Activated CD8-positive, alpha-beta memory T cell treated with anti-CD3 and anti-CD28 coated beads, Interleukin-2, amount 50 U/mL, for 24 hours (primary cell): Measurements from ENCODE around the gene LRRC72.
"Not testable (repeated sequence)": the region's sequence is repeated elsewhere in the genome, so short reads cannot be mapped to it uniquely, and the experiment has no call there.

ENCODE experiments used
- DNase-seq: peaks from one replicate; pipeline ENCODE4 v3.0.0-alpha.2; 2020; ENCODE audit errors: extremely low read depth

The LRRC72 gene

GRCh38 chr7:16528520-16528919 lies 1.9 kb downstream of the LRRC72 start:
- no peak for DNase-seq

GRCh38 chr7:16529697-16530096 lies 3.1 kb downstream of the LRRC72 start:
- DNase-seq, result no peak

DNA sequence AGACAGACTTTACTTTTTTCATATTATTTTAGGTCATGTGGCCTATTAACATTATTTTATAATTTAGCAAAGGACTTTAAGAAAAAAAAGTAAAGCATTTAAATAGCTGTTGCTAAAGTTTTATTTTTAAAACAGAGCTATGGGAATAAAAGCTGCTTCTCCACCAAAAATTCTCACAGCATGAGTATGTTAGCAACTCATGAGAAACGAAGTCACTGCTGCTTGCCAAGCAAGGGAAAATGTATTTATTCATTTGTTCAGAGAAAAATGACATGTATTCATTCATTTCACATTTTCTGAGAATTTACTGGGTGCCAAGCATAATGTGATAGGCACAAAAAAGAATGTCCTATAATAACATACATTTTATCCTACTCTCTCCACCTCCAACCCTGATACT lies 5.1 kb downstream of the LRRC72 start:
- DNase-seq, result no peak

- no peak for DNase-seq
Observed at GRCh38 chr7:16532272-16532671, 5.6 kb downstream of the LRRC72 start.

- no peak for DNase-seq
Observed at GRCh38 chr7:16535500-16535899, 8.9 kb downstream of the LRRC72 start.

DNA sequence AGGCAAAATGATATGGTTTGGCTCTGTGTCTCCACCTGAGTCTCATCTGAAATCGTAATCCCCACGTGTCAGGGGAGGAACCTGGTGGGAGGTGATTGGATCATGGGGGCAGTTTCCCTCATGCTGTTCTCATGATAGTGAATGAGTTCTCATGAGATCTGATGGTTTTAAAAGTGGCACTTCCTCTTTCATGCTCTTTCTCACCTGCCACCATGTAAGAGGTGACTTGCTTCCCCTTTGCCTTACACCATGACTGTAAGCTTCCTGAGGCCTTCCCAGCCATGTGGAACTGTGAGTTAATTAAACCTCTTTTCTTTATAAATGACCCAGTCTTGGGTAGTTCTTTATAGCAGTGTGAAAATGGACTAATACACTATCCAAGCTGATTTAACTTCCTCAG lies 13.9 kb downstream of the LRRC72 start:
- not testable (repeated sequence) for DNase-seq

GRCh38 chr7:16542401-16542800 lies 15.8 kb downstream of the LRRC72 start:
- DNase-seq, result no peak

DNA sequence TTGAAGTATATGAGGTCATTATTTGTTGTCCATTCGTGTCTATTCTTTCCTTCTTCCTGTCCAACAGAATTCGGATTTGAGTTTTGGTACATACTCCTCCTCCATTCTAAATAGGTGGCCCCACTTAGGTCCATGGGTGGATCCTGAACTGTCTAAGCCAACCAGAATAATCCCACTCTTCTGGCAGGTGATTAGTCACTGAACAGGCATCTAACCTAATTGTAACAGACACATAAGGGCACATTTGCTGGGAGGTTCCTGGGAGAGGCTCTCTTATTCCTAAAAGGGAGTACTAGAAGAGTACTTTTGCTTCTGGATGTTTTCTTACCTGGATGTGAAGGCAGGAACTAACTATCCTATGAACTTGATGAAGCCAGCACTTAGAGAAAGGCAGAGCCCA lies 16.8 kb downstream of the LRRC72 start:
- DNase-seq, result no peak

GRCh38 chr7:16546921-16547505 lies 20.4 kb downstream of the LRRC72 start:
- DNase-seq, result no peak

- no peak for DNase-seq
Observed at GRCh38 chr7:16548428-16548827, 21.8 kb downstream of the LRRC72 start.

- no peak for DNase-seq
Observed at GRCh38 chr7:16550671-16551070, 24.0 kb downstream of the LRRC72 start.

DNA sequence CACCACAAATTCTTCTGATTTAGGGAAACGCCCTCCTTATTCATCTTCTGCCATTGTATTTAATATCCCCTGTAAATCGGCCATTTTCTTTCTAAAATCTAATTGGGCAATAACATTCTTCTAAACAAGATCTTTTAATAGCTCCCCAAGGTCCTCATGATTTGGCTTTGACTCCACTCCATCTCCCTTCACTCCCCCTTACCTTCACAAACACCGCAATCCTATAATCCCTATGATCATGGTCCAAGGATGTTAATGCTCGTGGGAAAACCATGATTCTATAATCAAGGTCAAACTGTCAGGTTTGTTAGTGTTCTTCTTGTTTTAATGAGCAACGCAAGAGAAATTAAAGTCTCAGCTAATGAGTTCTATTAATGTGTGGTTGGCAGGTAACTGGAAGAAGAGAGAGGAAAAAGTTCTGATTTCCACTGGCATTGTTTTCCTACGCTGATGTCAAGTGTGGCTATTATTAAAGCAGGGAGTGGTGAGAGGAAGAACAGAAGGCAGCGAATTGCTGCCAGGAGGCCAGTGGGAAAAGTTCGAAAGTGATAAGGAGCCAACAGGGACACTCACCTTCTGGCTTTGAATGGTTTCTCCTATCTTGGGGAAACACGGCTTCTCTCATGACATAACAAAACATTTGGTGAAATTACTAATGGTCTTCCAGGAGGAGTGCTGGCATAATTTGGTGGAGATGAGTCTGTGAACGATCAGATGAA lies 28.1 kb downstream of the LRRC72 start:
- no peak for DNase-seq

- DNase-seq, result no peak
Observed at GRCh38 chr7:16556359-16556758, 29.7 kb downstream of the LRRC72 start.

GRCh38 chr7:16558761-16559302 lies 32.2 kb downstream of the LRRC72 start:
- DNase-seq, result no peak

DNA sequence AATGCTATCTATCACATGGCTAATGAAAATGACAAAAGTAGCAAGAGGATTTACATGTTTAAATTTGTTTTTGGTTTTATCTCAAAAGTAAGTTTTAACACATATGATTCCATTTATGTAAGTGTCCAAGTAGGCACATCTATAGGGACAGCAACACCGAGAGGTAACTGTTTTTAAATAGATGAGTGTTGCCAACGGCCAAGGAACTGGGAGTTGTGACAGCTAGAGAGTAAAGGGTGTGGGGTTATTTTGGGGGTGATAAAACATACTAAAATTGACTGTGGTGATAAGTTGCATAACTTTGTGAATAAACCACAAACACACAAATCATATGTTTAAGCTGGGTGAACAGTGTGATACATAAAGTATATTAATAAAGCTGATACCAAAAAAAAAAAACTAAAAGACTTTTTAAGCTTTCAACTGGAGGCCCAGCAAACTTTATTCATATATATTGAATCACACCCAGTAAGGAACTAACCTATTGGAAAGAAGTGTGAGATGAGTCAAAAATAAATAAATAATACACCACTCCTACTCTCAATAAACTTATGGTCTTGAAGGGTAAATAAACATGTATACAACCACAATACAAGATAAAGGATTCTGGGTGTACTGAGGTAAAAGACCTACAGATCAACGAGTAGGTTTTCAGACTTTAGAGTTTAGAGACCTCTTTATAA lies 33.0 kb downstream of the LRRC72 start:
- no peak for DNase-seq

GRCh38 chr7:16561943-16562342 lies 35.3 kb downstream of the LRRC72 start:
- no peak for DNase-seq

- DNase-seq, result no peak
Observed at GRCh38 chr7:16562456-16563220, 36.0 kb downstream of the LRRC72 start.

GRCh38 chr7:16563281-16564022 lies 36.8 kb downstream of the LRRC72 start:
- no peak for DNase-seq

- DNase-seq, result no peak
Observed at GRCh38 chr7:16564023-16564380, 37.4 kb downstream of the LRRC72 start.

GRCh38 chr7:16564909-16565426 lies 38.3 kb downstream of the LRRC72 start:
- no peak for DNase-seq

DNA sequence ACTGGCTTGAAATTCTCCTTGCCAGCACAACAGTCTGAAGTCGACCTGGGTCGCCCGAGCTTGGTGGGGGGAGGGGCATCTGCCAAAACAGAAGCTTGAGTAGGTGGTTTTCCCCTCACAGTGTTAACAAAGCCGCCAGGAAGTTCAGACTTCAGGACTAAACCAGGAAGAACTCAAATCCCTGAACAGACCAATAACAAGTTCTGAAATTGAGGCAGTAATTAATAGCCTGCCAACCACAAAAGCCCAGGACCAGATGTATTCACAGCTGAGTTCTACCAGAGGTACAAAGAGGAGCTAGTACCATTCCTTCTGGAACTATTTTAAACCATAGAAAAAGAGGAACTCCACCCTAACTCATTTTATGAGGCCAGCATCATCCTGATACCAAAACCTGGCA lies 45.3 kb downstream of the LRRC72 start:
- DNase-seq, result no peak
